Measurements from ENCODE around the gene MBLAC2.
A peak's percentile ranks its signal among the peaks of the same experiment; 100 is the strongest.

The MBLAC2 gene

DNA sequence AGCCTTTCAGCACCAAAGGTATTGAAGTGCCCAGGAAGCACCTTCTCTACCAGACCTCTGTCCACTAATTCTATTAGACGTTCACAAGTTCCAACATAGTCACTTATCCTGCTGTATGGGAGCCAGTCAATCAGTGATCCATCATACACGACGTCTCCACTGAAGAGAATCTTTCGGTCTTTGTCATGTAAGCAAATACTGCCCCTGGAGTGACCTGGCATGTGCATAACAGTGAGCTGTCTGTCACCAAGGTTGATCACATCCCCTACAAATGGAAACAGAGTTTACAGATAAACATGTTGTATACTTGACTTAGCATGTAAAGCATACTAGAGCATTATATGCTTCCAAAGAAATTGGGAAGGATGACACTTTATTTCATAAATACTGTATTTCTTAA is 13.3 kb downstream of the MBLAC2 start:
- DNase-seq (ENCODE audit: low read depth) = no peak

DNA sequence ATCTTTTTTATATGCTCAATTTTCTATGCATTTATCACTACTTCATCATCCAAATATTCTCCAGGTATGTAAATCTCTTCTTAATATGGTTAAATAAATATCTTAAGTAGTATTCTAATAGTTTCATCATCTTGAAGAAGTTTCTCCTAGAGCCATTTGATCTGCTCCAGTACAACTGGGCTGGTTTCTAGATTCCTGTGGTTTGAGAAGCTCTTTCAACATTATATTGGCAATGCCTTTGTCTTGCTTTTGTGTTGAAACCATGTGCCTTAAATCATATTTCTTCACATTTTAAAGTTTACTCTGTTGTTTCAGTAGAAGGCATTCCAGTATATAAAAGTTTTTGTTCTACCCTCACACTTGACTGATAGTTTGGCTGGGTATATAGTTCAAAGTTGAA is 27.6 kb downstream of the MBLAC2 start:
- DNase-seq (ENCODE audit: low read depth) = peak; percentile 89

DNA sequence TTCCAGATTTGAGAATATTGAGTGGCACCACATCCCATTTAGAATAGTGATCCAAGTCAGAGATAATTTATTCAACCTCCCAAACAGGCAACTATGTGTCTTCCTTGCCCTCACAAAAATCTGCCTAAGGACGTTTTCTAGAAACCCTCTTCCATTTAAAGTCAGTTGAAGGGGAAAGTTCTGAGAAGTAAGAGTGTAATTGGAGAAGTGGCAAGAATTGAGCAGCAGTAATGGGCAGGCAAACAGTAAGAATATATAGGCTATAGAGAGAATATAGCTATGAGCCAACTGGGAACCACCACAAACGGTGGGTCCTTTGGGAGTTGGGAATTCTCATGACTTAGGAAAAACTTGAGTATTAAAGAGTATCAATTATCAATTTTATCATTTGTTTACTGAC is 33.9 kb downstream of the MBLAC2 start:
- DNase-seq (ENCODE audit: low read depth) = no peak

DNA sequence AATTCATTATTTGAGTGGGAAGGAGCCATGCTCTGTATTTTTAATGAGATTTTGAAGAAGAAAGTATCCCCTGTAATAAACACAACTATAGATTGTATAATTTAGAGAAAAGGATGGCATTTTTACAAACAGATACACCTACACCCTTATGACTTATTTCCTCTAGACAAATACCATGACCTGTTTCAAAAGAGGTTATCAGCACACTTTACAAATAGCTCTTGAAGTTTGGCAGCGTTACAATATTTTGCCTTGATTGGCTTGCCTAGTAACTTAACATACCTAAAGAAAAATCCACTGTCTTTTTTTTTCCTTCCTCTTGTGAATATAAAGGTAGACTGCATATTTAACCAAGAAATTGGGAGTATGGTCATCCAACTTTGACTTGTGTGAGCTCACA is 36.5 kb downstream of the MBLAC2 start:
- DNase-seq (ENCODE audit: low read depth) = peak; percentile 41

DNA sequence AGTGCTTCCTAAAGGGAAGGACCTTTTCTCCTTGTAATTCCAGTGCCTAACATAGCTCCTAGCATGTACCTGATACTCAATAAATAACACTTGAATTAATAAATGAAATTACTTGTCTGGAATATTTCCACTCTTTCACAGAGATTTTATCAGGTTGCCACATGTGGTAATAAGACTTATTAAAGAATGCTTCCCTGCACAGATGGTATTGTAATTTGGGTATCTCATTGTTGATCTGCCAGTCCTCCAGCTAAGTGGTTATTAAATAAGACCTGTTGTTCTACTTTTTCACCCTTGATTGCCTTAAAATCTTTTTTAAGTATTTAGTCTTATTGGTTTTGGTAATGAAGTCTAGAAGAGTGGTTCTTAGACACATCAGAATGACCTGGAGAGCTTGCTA is 36.9 kb downstream of the MBLAC2 start:
- no peak for DNase-seq (ENCODE audit: low read depth)

DNA sequence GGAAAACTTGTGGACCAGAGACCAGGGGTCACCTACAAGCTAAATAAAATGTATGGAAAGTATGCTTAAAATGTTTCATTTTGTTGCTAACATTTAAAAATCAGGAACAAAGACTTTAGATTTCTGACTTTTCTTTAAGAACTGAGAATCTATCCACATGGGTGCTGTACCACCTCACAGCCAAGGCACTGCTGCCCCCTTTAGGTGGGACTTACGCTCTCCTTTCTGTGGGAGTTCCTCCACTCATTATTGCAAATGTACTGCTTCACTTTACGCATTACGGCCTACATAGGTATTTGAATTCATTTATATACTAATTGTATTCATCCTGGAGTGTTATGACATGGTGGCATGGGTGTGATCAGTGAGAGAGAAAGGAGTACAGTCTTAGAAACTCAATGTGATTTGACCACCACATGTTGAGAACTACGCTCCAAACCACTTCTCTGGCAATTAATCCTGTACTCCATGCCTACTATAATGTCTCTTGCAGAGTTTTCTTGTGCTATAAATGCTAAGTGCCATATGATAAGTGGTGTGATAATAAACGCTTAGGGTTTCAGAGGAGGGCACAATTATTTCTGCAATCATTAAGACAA is 40.4 kb downstream of the MBLAC2 start:
- DNase-seq (ENCODE audit: low read depth) = peak; percentile 38

DNA sequence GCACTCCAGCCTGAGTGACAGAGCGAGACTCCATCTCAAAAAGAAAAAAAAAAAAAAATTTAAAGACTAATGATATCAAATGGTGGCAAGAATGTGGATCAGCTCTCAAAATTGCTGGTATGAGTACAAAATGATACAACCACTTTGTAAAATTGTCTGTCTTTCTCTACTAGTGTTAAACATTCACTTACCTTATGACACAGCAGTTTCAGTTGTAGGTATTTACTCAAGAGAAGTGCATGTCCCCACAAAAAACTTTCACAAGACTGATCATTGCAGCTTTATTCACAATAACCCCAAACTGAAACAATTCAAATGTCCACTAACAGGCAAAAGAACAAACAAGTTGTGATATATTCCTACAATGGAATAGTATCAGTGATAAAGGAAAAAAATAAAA is 50.3 kb downstream of the MBLAC2 start:
- no peak for DNase-seq (ENCODE audit: low read depth)

DNA sequence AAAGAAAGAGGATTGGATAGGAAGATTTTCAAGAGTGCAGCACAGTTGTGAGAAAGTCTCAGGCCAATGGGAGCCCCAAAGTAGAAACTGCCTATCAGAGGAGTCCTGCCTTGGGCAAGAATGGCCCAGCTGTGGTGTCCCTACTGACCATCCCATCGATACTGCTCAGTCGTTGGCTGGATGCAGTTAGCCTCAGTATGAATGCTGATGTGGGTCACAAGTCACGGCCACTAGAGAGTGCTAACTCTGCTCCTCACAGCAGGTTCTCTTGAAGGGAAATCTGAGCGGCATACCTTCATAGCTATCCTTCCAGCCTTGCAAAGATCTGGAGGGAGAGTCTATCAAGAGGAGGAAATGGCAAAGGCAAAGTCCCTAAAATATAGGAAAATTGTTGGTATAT is 53.4 kb downstream of the MBLAC2 start:
- DNase-seq (ENCODE audit: low read depth) = peak; percentile 14

DNA sequence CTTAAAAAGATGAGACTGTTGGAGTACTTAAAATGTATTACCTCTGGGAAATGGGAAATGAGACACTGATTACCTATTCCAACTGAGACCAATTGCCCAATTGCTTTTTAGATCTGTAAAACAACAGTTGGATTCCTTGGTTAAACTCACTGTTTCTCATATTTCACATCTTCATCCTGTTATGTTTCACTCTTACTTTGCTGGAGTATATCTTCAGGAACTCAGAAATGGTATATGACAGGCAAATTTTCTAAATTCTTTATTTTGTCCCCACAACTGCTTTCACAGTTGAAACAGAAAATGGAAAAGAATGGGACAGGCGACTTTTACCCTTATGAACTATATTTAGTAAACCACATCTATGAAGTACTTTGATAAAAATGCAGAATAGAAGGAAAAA is 56.4 kb downstream of the MBLAC2 start:
- DNase-seq (ENCODE audit: low read depth) = no peak

DNA sequence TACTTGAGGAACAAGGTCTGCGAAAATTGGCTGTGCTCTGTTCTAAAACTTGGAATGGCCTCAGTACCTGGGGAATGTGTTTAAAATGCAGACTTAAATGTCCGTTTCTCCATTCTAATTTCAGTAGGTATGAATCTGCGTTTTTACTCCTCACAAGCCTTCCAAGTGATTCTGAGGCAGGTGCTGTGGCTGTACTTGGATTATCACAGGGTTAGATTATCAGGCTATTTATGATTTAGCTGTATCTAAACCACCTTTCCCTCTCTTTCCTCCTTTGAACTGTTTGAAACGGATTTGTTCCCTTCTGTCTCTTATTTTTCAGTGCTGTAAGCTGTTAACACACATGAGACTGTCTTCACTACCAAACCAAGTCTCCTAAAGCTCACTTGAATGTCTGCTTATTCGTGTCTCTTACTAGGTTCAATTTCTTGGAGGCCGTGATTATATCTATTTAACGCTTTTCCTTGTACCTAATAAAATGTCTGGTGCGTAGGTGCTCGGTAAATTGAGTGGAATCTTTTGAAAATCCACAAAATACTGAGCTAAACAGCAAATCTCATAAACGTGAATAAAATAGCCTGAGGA is 64.3 kb downstream of the MBLAC2 start:
- no peak for DNase-seq (ENCODE audit: low read depth)

DNA sequence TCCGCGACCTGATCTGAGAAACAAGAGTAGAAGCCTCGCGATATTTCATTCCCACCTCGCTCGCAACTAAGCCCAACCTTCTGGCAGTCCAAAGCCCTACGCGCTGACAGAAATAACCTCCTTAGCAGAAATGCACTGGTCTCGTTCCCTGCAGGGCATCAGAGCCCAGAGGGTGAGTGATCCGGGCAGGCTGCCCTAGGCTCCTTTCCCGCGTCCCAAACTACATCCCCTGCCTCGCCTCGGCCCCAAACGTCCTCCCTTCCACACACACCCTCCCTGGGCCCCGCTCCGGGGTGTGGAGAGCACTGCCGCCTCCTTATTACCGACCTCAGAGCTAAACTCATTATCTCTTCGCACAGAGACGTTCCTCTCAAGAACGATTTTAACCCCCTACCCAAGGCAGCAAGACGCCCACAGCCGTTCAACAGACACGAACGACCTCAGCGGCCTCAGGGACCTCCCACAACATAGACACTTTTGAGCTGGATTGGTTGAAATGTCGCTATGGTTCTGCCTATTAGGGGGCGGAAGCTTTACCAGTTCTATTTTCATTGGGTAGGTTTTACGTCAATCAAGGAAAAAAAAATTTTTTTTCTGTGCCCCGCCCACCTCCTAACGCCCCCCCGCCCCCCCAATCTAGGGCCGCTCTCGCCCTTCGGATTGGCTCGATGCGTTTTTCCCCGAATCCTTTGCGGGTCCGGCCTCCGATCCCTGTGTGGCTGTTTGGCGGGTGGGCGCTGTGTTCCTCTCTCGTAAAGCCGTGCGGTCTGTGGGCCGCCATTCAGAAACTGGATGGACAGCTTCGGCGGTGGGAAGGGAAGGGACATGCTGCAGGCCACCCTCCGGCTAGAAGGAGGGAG is 65.0 kb downstream of the MBLAC2 start, which contains the start of gene CETN3:
TSS of gene CETN3 (minus strand) at position 439 of the 860 bp plus-strand sequence. CDS start at position 344, 95 bp downstream.
- peak; percentile 94 for DNase-seq (ENCODE audit: low read depth)

DNA sequence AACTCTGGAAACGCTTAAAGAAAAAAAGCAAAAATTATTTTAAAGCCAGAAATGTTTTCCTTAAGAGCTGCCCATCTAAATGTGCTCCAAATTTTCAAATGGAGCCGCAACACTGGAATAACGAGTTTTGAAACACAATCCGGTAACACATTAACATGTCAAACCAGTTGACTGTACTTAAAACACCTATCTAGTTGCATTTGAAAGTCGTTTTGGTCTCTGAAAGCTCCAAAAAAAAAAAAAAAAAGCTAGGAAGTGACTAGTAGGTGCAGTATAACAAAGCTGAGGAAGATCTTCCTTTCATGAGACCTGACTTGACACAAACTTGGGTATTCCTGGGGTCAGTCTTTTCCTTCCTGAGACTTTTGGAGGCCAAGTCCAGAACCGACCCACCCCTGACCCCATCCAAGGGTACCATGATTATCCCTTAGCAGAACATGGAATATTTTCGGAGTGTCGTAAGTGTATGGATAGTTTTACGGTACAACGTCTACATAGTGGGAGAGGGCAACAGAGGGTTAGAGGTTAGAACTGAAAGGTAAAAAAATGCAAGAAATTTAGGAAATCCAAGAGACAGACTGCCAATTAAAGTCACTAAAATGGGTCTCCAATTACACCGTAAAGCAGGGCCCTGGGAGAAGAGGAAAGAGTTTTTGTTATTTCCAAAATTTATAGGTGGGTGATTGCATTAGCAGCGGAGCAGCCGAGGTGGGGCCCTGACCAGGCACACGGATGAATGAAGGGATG is 65.8 kb downstream of the MBLAC2 start:
- DNase-seq (ENCODE audit: low read depth) = no peak

Data from iris pigment epithelial cell (primary cell).